Measurements from ENCODE around the gene MYH10.

The MYH10 gene

GRCh38 chr17:8649157-8650118 is 18.9 kb upstream of the MYH10 start:
- in situ Hi-C loops (cut with MboI; ENCODE audit: low sequenced_read_pairs): no loop called here

- in situ Hi-C loops (cut with MboI; ENCODE audit: low sequenced_read_pairs): no loop called here
Measured at GRCh38 chr17:8647956-8648355, 17.4 kb upstream of the MYH10 start.

GRCh38 chr17:8647202-8647601 is 16.7 kb upstream of the MYH10 start:
- in situ Hi-C loops (cut with MboI; ENCODE audit: low sequenced_read_pairs): no loop called here

- in situ Hi-C loops (cut with MboI; ENCODE audit: low sequenced_read_pairs): no loop called here
Measured at GRCh38 chr17:8644507-8644902, 14.0 kb upstream of the MYH10 start.

GRCh38 chr17:8643855-8644506 is 13.5 kb upstream of the MYH10 start:
- in situ Hi-C loops (cut with MboI; ENCODE audit: low sequenced_read_pairs): no loop called here

GRCh38 chr17:8639709-8640108 is 9.2 kb upstream of the MYH10 start:
- in situ Hi-C loops (cut with MboI; ENCODE audit: low sequenced_read_pairs): no loop called here

GRCh38 chr17:8632061-8632460 is 1.5 kb upstream of the MYH10 start:
- in situ Hi-C loops (cut with MboI; ENCODE audit: low sequenced_read_pairs): no loop called here

GRCh38 chr17:8631554-8631877 is 991 bp upstream of the MYH10 start:
- in situ Hi-C loops (cut with MboI; ENCODE audit: low sequenced_read_pairs): no loop called here

GRCh38 chr17:8630802-8631553 is 453 bp upstream of the MYH10 start:
- in situ Hi-C loops (cut with MboI; ENCODE audit: low sequenced_read_pairs): no loop called here

- in situ Hi-C loops (cut with MboI; ENCODE audit: low sequenced_read_pairs): no loop called here
Measured at GRCh38 chr17:8629371-8630226, 926 bp downstream of the MYH10 start.

GRCh38 chr17:8628609-8629169 is 1.8 kb downstream of the MYH10 start:
- in situ Hi-C loops (cut with MboI; ENCODE audit: low sequenced_read_pairs): no loop called here

- in situ Hi-C loops (cut with MboI; ENCODE audit: low sequenced_read_pairs): no loop called here
Measured at GRCh38 chr17:8628172-8628571, 2.4 kb downstream of the MYH10 start.

- in situ Hi-C loops (cut with MboI; ENCODE audit: low sequenced_read_pairs): no loop called here
Measured at GRCh38 chr17:8623591-8623990, 6.9 kb downstream of the MYH10 start.

- in situ Hi-C loops (cut with MboI; ENCODE audit: low sequenced_read_pairs): no loop called here
Measured at GRCh38 chr17:8622191-8622590, 8.3 kb downstream of the MYH10 start.

GRCh38 chr17:8621585-8621984 is 8.9 kb downstream of the MYH10 start:
- in situ Hi-C loops (cut with MboI; ENCODE audit: low sequenced_read_pairs): no loop called here

GRCh38 chr17:8619294-8619693 is 11.2 kb downstream of the MYH10 start:
- in situ Hi-C loops (cut with MboI; ENCODE audit: low sequenced_read_pairs): no loop called here

GRCh38 chr17:8618825-8619224 is 11.7 kb downstream of the MYH10 start:
- in situ Hi-C loops (cut with MboI; ENCODE audit: low sequenced_read_pairs): no loop called here

- in situ Hi-C loops (cut with MboI; ENCODE audit: low sequenced_read_pairs): no loop called here
Measured at GRCh38 chr17:8614988-8615387, 15.5 kb downstream of the MYH10 start.

GRCh38 chr17:8611619-8612298 is 18.8 kb downstream of the MYH10 start:
- in situ Hi-C loops (cut with MboI; ENCODE audit: low sequenced_read_pairs): no loop called here

- in situ Hi-C loops (cut with MboI; ENCODE audit: low sequenced_read_pairs): no loop called here
Measured at GRCh38 chr17:8611137-8611536, 19.4 kb downstream of the MYH10 start.

Data from HL-60/S4 treated with phorbol 12-myristate 13-acetate at 8.2 ng/mL for 4 days and 3 days (cell line).